Endodermal cell (in vitro differentiated cells): Measurements from ENCODE around the gene LCP2. TPM values are rescaled to one million over a fixed set of nuclear protein-coding genes. Genes with fewer than 3 reads are reported as not detected.

ENCODE experiments used
- DNase-seq: peaks from one replicate; pipeline ENCODE4 v3.0.0-alpha.2; 2017
- H3K27ac ChIP-seq: 2 replicates; pipeline ENCODE4 v1.5.1; 2013; ENCODE audit warnings: mild to moderate bottlenecking, low read depth, low read length, moderate library complexity
- H3K27me3 ChIP-seq: 2 replicates; pipeline ENCODE4 v1.6.1; 2013; ENCODE audit warnings: mild to moderate bottlenecking, low read length, moderate library complexity; ENCODE audit not compliant: insufficient read depth, control insufficient read depth, poor library complexity, severe bottlenecking
- H3K36me3 ChIP-seq: 2 replicates; pipeline ENCODE4 v1.7.0; 2013; ENCODE audit warnings: mild to moderate bottlenecking, low read length, moderate library complexity; ENCODE audit not compliant: control insufficient read depth, insufficient read depth
- H3K4me1 ChIP-seq: one replicate; pipeline ENCODE4 v1.7.0; 2013; ENCODE audit warnings: low read length; ENCODE audit not compliant: control insufficient read depth, insufficient read depth
- H3K4me3 ChIP-seq: 2 replicates; pipeline ENCODE4 v1.5.1; 2013; ENCODE audit warnings: mild to moderate bottlenecking, low read length, moderate library complexity
- H3K9ac ChIP-seq: 2 replicates; pipeline ENCODE4 v1.6.1; 2013; ENCODE audit warnings: mild to moderate bottlenecking, low read length, moderate library complexity; ENCODE audit not compliant: poor library complexity, severe bottlenecking; ENCODE audit errors: extremely low read depth
- H3K9me3 ChIP-seq: 2 replicates; pipeline ENCODE4 v1.6.1; 2013; ENCODE audit warnings: mild to moderate bottlenecking, low read length, moderate library complexity; ENCODE audit not compliant: control insufficient read depth
- H3K27ac Mint-ChIP-seq: 2 replicates; pipeline ENCODE4 v1.8.0; 2020; ENCODE audit warnings: mixed read lengths
- H3K27me3 Mint-ChIP-seq: 2 replicates; pipeline ENCODE4 v1.8.0; 2021; ENCODE audit warnings: mild to moderate bottlenecking, mixed read lengths; ENCODE audit not compliant: insufficient read depth
- H3K36me3 Mint-ChIP-seq: 2 replicates; pipeline ENCODE4 v1.8.0; 2020; ENCODE audit warnings: low read depth, mixed read lengths
- H3K4me1 Mint-ChIP-seq: 2 replicates; pipeline ENCODE4 v1.8.0; 2020; ENCODE audit warnings: mixed read lengths
- H3K4me3 Mint-ChIP-seq: 2 replicates; pipeline ENCODE4 v1.8.0; 2020; ENCODE audit warnings: mild to moderate bottlenecking, moderate library complexity, mixed read lengths
- H3K9me3 Mint-ChIP-seq: 2 replicates; pipeline ENCODE4 v1.8.0; 2020; ENCODE audit warnings: mild to moderate bottlenecking, mixed read lengths
- CTCF ChIP-seq: fragments of 200-600 bp; sonication (generic); conservative IDR thresholded peaks from 2 replicates; pipeline ENCODE4 v1.5.0; 2021; ENCODE audit warnings: antibody characterized with exemption, mild to moderate bottlenecking
- WGBS, 2 experiments: methylation state at CpG; one replicate each; pipeline versions ENCODE4 v1.1.5 to v1.1.7; 2013; ENCODE audit warnings: missing lambda C conversion rate in 2 of 2, mixed read lengths in 1 of 2; ENCODE audit not compliant: insufficient coverage in 1 of 2, insufficient read length in 1 of 2; 5-methylcytosine and 5-hydroxymethylcytosine counted together
- total RNA-seq, 2 donors: library from RNA; stranded (reverse); fragmentation: NEBNext Ultra II Directional in 1 of 2; extraction: Animal tissue kit (Norgen Biotek cat#: 25700) in 1 of 2; gene quantifications; 2 replicates in 1 of 2; 3 replicates in 1 of 2; pipeline ENCODE4 v1.2.1, GENCODE V29; 2021

Gene LCP2
- total RNA-seq, 2 donors from 2014 or later: 0.11 TPM; not detected in 1

GRCh38 chr5:170226129-170226615 lies 71.4 kb downstream of the LCP2 start:
- no peaks in the 10 kb centered on the region for H3K9me3 ChIP-seq
- Mint-ChIP-seq H3K36me3 (no peaks in the 10 kb centered on the region), H3K4me1 (peaks cover 53% of the 10 kb centered on the region), H3K27ac (no peak overlapping the region), H3K4me3 (no peak overlapping the region), H3K27me3 (peaks cover 5% of the 10 kb centered on the region), H3K9me3 (no peaks in the 10 kb centered on the region)
- peaks cover 5% of the 10 kb centered on the region for H3K4me1 ChIP-seq
- no peaks in the 10 kb centered on the region for H3K36me3 ChIP-seq
- no peaks in the 10 kb centered on the region for H3K27me3 ChIP-seq
- 75 to 82% methylated on average over 2 to 9 of the region's 9 CpGs for WGBS, 2 experiments
- TF ChIP-seq CTCF: no peak
- H3K4me3 ChIP-seq: no peak overlapping the region
- H3K9ac ChIP-seq: no peak overlapping the region
- no peak overlapping the region for H3K27ac ChIP-seq
- DNase-seq: no peak

- TF ChIP-seq CTCF: peak; percentile 95
- Histone ChIP-seq H3K4me1 (peaks cover 5% of the 10 kb centered on the region), H3K27me3 (peaks cover 5% of the 10 kb centered on the region), H3K36me3 (no peaks in the 10 kb centered on the region), H3K4me3 (no peak overlapping the region), H3K9me3 (no peaks in the 10 kb centered on the region), H3K9ac (no peak overlapping the region), H3K27ac (no peak overlapping the region)
- DNase-seq: peak; percentile 93
- H3K4me1 Mint-ChIP-seq: peaks cover 50% of the 10 kb centered on the region
- no peaks in the 10 kb centered on the region for H3K9me3 Mint-ChIP-seq
- H3K36me3 Mint-ChIP-seq: no peaks in the 10 kb centered on the region
- H3K4me3 Mint-ChIP-seq: no peak overlapping the region
- WGBS, 2 experiments: 52 to 67% methylated on average over 4 to 7 of the region's 7 CpGs
- H3K27me3 Mint-ChIP-seq: peaks cover 5% of the 10 kb centered on the region
- H3K27ac Mint-ChIP-seq: no peak overlapping the region
Observed at GRCh38 chr5:170225326-170226128, 72.0 kb downstream of the LCP2 start.

GRCh38 chr5:170223906-170224305 lies 73.7 kb downstream of the LCP2 start:
- no peak for DNase-seq
- no peak overlapping the region for H3K9ac ChIP-seq
- no peaks in the 10 kb centered on the region for H3K9me3 ChIP-seq
- H3K4me3 Mint-ChIP-seq: no peak overlapping the region
- no peak overlapping the region for H3K4me3 ChIP-seq
- 92 to 96% methylated on average over 4 to 5 of the region's 5 CpGs for WGBS, 2 experiments
- H3K36me3 ChIP-seq: no peaks in the 10 kb centered on the region
- H3K27me3 ChIP-seq: peaks cover 20% of the 10 kb centered on the region
- peaks cover 5% of the 10 kb centered on the region for H3K27me3 Mint-ChIP-seq
- H3K9me3 Mint-ChIP-seq: no peaks in the 10 kb centered on the region
- H3K27ac Mint-ChIP-seq: no peak overlapping the region
- H3K4me1 ChIP-seq: peaks cover 5% of the 10 kb centered on the region
- peaks cover 42% of the 10 kb centered on the region for H3K4me1 Mint-ChIP-seq
- no peak for TF ChIP-seq CTCF
- no peaks in the 10 kb centered on the region for H3K36me3 Mint-ChIP-seq
- no peak overlapping the region for H3K27ac ChIP-seq
